Thyroid gland (tissue), 4 donors: ENCODE data around the gene EXD3. TPM values are rescaled to one million over a fixed set of nuclear protein-coding genes. Genes with fewer than 3 reads are reported as not detected.
"Not testable (repeated sequence)": the region's sequence is repeated elsewhere in the genome, so short reads cannot be mapped to it uniquely, and the experiment has no call there.

Experiments
- DNase-seq, 2 donors: peaks; one replicate each; pipeline ENCODE4 v3.0.0-alpha.2; 2019
- H3K27ac ChIP-seq, 3 donors: fragments of 200-600 bp; sonication (generic); 1 replicate in 2 of 3; 2 replicates in 1 of 3; pipeline ENCODE4 v1.5.1; 2016 to 2019; ENCODE audit warnings: mild to moderate bottlenecking in 1 of 3, moderate library complexity in 1 of 3
- H3K27me3 ChIP-seq: fragments of 200-600 bp; sonication (generic); one replicate; pipeline ENCODE4 v1.5.1; 2019
- H3K36me3 ChIP-seq, 2 donors: fragments of 200-600 bp; sonication (generic); one replicate each; pipeline ENCODE4 v1.5.1; 2016 to 2019
- H3K4me1 ChIP-seq, 2 donors: fragments of 200-600 bp; sonication (generic); one replicate each; pipeline ENCODE4 v1.5.1; 2017 to 2019
- H3K4me3 ChIP-seq, 3 donors: fragments of 200-600 bp; sonication (generic); replicated peaks in 1 of 3; 1 replicate in 2 of 3; 2 replicates in 1 of 3; pipeline ENCODE4 v1.5.1; 2016; ENCODE audit warnings: mild to moderate bottlenecking in 1 of 3
- H3K9me3 ChIP-seq: fragments of 200-600 bp; sonication (generic); one replicate; pipeline ENCODE4 v1.5.1; 2017
- POLR2A ChIP-seq, 2 donors: fragments of 450-650 bp; IDR thresholded peaks; one replicate each; pipeline ENCODE4 v1.6.1; 2017; ENCODE audit warnings: antibody characterized with exemption in 2 of 2, mild to moderate bottlenecking in 2 of 2, moderate library complexity in 1 of 2
- WGBS, 2 donors: methylation state at CpG; one replicate each; pipeline ENCODE4 v1.1.5; 2017; 5-methylcytosine and 5-hydroxymethylcytosine counted together
- intact Hi-C: fragments of 100-400 bp; cut with DNase I; formaldehyde crosslinking; loops from one replicate; pipeline ENCODE4 v1.15.1; 2023
- total RNA-seq, 4 donors: library from RNA; depleted of rRNA; stranded (reverse); fragments of >200 nt; gene quantifications; one replicate each; pipeline ENCODE4 v1.2.3, GENCODE V29; 2016
- TF ChIP-seq, protein P1 (sequence below), 6 experiments: fragments of 200-600 bp in 3 of 6; fragments of 450-650 bp in 3 of 6; sonication (generic) in 3 of 6; IDR thresholded peaks; one replicate each; pipeline ENCODE4 v1.5.1; 2016 to 2019; ENCODE audit warnings: antibody characterized with exemption in 6 of 6, mild to moderate bottlenecking in 2 of 6, inconsistent platforms in 1 of 6, moderate library complexity in 1 of 6

The EXD3 gene
- total RNA-seq, 4 donors from 2014 or later, result 13.0 to 32.0 (median 26.6) TPM

DNA sequence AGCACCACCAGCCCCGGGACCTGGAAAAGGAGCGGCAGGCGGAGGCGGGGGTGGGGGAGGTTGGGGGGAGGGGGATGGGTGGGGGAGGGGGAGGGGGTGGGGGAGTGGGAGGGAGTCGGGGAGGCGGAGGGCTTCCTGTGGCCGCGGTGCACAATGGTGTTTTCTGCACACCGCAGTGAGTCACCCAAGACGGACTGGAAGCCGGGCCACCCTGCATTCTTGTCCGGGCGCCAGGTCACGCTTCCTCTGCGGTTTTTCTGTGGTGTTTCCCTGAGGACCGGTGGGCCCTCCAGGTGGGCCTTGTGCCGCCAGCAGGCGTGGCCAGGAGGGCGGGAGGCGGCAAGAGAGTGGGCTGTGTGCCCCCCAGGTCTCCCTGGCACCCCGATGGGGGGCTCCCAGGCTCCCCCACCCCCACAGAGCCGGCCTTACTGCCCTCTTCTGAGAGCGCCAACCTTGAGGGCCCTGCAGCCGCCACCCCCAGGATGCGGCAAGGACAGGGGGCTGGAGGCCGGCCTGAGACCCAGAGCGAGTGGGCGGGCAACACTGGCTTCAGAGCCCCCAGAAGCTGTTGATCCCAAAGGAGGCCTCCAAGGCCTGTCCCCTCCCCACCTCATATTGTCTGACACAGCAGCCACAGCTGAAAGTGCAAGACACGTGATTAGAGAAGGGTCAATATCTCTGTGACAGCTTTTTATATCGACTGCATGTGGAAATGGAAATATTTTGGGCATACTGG, 11.1 kb downstream of the EXD3 start:
- H3K27me3 ChIP-seq, result no peaks in the 10 kb centered on the region
- no peak for TF ChIP-seq POLR2A (IDR thresholded peaks at IDR 0.05)
- TF ChIP-seq, protein P1, sequence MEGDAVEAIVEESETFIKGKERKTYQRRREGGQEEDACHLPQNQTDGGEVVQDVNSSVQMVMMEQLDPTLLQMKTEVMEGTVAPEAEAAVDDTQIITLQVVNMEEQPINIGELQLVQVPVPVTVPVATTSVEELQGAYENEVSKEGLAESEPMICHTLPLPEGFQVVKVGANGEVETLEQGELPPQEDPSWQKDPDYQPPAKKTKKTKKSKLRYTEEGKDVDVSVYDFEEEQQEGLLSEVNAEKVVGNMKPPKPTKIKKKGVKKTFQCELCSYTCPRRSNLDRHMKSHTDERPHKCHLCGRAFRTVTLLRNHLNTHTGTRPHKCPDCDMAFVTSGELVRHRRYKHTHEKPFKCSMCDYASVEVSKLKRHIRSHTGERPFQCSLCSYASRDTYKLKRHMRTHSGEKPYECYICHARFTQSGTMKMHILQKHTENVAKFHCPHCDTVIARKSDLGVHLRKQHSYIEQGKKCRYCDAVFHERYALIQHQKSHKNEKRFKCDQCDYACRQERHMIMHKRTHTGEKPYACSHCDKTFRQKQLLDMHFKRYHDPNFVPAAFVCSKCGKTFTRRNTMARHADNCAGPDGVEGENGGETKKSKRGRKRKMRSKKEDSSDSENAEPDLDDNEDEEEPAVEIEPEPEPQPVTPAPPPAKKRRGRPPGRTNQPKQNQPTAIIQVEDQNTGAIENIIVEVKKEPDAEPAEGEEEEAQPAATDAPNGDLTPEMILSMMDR (IDR thresholded peaks at IDR 0.05), result no peak
- peaks cover 16 to 37% of the 10 kb centered on the region in 2 donors for H3K4me1 ChIP-seq
- no peaks in the 10 kb centered on the region for H3K36me3 ChIP-seq
- peak overlapping the region; percentile 57 to 81 (median 65) for H3K27ac ChIP-seq
- H3K9me3 ChIP-seq, result no peaks in the 10 kb centered on the region
- DNase-seq, result peak; percentile 71 to 83
- WGBS, 2 donors, result 54 to 64% methylated on average over 22 to 29 of the region's 30 CpGs
- no peak overlapping the region for H3K4me3 ChIP-seq
- intact Hi-C loops, result no loop called here

DNA sequence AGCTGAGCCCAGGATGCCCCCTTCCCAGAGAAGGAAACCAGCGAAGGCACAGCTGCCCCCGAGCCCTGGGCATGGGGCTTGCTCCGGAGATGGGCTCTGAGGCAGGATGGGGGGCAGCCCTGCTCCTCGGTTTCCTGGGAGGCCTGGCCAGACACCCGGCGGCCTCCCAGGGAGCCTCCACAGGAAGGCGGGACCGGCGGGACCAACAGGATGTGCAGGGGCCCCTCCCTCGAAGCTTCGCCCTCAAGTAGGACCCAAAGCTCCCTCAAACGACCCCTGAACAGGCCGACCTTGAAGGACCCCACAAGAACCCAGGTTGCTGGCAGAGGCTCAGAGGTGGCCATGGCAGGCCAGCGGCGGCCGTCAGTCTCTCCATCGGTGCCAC, 11.7 kb downstream of the EXD3 start:
- WGBS, 2 donors, result 58 to 77% methylated on average over 6 to 11 of the region's 17 CpGs
- Histone ChIP-seq H3K4me3 (no peak overlapping the region), H3K4me1 (peaks cover 22 to 43% of the 10 kb centered on the region in 2 donors), H3K27me3 (no peaks in the 10 kb centered on the region), H3K27ac (no peak overlapping the region), H3K9me3 (no peaks in the 10 kb centered on the region), H3K36me3 (no peaks in the 10 kb centered on the region)
- DNase-seq, result no peak
- intact Hi-C loops, result no loop called here
- TF ChIP-seq, protein P1 (IDR thresholded peaks at IDR 0.05), result no peak
- TF ChIP-seq POLR2A (IDR thresholded peaks at IDR 0.05), result no peak

DNA sequence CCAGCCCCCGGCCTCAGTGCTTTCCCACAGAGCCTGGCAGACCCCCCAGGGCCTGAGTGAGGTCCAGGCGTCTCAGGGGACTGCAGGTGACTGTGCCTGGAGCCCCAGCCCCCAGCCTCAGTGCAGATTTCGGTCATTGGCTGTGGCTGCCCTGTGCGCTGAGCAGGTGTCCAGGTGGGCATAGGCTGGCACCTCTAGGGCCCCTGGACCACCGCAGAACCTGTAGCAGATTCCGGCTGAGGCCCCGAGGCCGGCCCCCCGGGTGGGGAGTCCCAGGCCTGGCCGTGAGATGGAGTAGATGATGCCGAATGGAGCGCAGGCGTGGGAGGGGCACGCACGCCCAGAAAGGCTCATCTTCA, 12.1 kb downstream of the EXD3 start:
- Histone ChIP-seq H3K4me3 (no peak overlapping the region), H3K36me3 (no peaks in the 10 kb centered on the region), H3K9me3 (no peaks in the 10 kb centered on the region), H3K27me3 (no peaks in the 10 kb centered on the region), H3K4me1 (peaks cover 22 to 45% of the 10 kb centered on the region in 2 donors), H3K27ac (no peak overlapping the region)
- TF ChIP-seq, protein P1 (IDR thresholded peaks at IDR 0.05), result no peak
- TF ChIP-seq POLR2A (IDR thresholded peaks at IDR 0.05), result no peak
- 88 to 95% methylated on average over 9 to 14 of the region's 15 CpGs for WGBS, 2 donors
- no peak for DNase-seq
- intact Hi-C loops, result no loop called here

DNA sequence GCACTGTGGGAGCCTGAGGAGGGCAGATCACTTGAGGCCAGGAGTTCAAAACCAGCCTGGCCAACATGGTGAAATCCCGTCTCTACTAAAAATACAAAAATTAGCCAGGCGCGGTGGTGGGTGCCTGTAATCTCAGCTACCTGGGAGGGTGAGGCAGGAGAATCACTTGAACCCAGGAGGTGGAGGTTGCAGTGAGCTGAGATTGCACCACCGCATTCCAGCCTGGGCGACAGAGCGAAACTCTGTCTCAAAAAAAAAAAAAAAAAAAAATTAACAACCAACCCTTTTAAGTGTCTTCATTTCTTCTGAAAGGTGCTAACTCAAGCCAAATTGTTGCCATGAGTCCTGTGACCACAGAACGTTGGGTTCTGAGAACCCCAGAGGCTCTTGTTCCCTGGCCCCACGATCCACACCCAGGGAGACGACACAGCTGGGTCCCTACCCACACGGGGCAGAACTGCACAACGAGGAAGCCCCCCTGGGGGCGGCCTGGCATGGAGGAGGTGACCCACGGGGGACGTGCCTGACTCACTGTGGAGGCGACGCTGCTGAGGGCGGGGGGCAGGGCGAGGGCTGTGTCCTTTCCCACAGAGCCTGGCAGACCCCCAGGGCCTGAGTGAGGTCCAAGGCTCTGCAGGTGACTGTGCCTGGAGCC, 12.6 kb downstream of the EXD3 start:
- H3K36me3 ChIP-seq, H3K27ac ChIP-seq: not testable (repeated sequence)

DNA sequence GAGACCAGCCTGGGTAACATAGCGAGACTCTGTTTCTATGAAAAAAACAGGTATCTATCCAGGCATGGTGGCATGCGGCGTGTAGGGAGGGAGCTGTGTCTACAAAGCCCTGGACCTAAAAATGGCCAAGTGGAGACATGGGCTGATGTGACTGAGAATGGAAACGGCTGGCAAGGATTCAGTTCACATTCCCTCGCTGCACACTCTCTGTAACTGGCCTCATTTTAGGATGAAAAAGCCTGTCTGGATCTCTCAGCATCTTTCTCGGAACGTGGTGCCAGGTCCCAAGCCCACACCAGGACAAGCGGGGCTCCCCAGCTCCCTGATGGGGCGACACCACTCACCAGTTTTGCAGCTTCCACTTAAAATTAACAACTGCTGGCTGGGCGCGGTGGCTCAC, 13.4 kb downstream of the EXD3 start:
- WGBS, 2 donors, result 84 to 92% methylated on average over 11 of the region's 11 CpGs
- H3K4me3 ChIP-seq, result no peak overlapping the region
- H3K27ac ChIP-seq, result no peak overlapping the region
- no peaks in the 10 kb centered on the region for H3K9me3 ChIP-seq
- H3K36me3 ChIP-seq, result no peaks in the 10 kb centered on the region
- no peaks in the 10 kb centered on the region for H3K27me3 ChIP-seq
- intact Hi-C loops, result loop anchor here (5.0 kb wide), 1 partner anchor 112 kb away; no protein-coding TSS in a partner anchor
- DNase-seq, result no peak
- H3K4me1 ChIP-seq, result peaks cover 22 to 45% of the 10 kb centered on the region in 2 donors
- TF ChIP-seq, protein P1 (IDR thresholded peaks at IDR 0.05), result no peak
- TF ChIP-seq POLR2A (IDR thresholded peaks at IDR 0.05), result no peak

More for the DNA sequence above, 12.6 kb downstream of the EXD3 start:
- WGBS, 2 donors, result 63 to 69% methylated on average over 13 to 14 of the region's 18 CpGs
- H3K4me1 ChIP-seq, result peaks cover 22 to 45% of the 10 kb centered on the region in 2 donors
- H3K9me3 ChIP-seq, H3K27me3 ChIP-seq, DNase-seq, H3K4me3 ChIP-seq, intact Hi-C loops: not testable (repeated sequence)
